ENCODE measurements around the gene ACER2.

The ACER2 gene

DNA sequence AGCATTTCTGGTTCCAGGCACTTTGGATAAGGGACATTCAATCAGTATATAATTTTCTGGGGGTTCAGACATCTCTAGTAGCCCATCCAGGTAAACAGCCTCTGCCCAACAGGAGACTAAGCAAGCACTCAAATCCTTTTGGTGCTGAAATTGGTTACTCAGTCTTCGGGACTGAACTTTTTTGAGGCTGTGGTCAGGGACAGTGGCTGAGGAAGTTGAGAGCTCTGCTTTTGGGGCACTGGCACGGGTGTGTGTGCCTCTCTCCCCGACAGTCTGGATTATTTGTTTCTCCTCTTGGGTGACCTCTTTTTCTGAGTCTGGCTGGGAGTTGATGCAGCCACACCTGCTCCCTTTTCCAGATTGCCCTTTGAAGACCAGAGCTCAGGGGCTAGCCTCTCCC lies 47.6 kb downstream of the ACER2 start:
- no peak for DNase-seq (ENCODE audit: low read depth in 2 of 2)

DNA sequence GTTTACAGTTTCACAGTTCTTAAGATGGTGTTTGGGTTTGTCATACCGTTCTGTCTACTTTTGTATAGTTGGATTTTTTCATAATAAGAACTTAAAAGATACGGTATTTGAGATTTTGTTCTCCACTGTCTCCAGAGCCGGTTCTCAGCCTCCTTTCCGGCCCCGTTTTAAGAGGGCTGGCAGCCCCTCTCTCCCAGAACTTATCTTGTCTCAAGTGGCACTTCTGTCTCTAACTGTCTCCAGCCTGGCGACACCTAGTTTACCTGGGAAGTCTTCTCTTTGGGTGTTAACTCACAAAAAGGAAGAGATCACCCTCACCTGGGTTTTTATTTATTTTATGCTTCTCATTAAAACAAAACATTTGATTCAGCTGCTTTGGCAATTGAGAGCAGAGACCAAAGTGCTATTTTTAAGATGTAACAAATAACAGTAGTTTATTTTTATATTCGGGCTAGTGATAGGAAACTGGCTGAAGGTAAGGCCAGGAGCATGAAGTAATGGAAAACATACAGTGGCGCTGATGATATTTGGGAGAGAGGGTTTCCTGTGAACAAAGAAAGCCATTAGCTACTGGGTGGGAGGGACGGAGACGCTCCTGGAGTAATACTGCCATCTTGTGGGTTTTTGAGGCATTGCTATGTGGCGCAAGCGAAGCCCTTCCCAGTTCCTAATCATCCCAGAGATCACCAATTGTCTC lies 48.3 kb downstream of the ACER2 start:
- peak in 1 of 2 donors; percentile 46 for DNase-seq (ENCODE audit: low read depth in 2 of 2)

DNA sequence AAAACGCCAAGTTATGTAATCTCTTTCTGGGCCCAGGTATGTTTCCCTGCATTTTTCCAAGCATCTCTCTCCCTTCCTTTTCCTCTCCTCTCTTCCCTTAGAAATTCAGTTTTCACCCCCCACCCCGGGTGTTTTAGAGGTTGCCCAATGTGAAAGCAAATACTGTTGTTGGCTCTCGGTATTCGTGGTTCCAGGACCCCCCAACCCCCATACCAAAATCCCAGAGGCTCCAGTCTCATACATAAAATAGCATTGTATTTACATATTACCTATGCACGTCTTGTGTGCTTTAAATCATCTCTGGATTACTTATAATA lies 48.8 kb downstream of the ACER2 start:
- no peak for DNase-seq (ENCODE audit: low read depth in 2 of 2)

DNA sequence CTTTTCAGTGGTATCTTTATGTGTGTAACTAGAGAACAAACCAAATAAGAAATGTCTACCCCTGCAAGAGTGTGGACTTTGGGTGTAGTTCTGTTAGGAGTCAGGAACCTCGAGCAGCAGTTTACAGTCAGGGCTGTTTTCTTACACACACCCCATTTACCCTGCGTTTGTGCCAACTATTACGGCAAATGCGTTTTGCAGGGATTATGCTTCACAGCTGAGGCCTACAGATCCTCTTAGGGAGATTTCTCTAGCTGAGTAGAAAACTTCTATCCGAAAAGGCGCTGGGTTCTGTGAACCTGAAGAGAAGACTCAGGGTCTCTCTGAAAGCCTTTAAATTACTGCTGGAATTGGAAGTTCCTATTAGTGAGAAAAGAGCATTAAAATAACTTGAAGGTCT lies 51.4 kb downstream of the ACER2 start:
- no peak for DNase-seq (ENCODE audit: low read depth in 2 of 2)

DNA sequence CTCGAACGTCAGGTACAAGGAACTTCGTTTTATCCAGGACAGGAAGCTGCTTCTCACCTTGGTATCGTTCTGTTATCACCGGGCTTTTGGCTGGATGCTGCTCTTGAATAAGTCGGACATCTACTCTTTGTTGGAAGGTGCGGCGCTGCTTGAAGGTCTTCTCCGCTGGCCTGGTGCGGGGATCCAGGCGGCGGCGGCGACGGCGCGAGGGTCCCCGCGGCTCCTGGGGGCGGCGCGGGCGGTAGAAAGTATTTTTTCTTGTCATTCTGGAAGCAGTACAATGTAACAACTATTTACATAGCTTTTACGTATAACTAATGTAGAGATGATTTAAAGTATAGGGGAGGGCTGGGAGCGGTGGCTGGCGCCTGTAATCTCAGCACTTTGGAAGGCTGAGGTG lies 52.3 kb downstream of the ACER2 start:
- no peak for DNase-seq (ENCODE audit: low read depth in 2 of 2)

DNA sequence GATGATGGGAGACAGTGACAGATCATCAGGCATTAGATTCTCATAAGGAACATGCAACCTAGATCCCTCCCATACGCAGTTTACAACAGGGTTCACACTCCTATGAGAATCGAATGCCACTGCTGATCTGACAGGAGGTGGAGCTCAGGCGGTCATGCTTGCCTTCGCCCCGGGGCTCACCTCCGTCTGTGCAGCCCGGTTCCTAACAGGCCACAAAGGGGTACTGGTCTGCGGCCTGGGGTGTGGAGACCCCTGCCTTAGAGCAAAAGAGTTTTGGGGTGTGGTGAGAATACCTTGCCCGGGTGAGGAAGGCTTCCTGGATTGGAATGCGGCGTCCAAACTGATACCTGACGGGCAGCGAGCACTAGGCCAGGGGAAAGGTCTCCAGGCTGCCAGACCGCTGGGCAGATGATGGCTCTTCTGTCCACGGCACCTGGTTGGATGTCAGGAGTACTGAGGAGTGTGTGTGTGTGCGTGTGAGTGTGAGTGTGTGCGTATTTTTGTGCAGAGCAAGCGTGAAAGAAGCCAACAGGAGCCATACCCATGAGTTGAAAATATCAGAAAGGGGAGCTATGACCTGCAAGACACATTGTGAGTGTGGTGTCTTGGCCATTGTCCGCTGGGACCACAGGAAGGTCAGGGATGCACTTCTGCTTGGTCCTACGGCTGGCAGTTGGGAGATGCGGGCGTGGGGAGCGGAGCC lies 55.4 kb downstream of the ACER2 start:
- no peak for DNase-seq (ENCODE audit: low read depth in 2 of 2)

DNA sequence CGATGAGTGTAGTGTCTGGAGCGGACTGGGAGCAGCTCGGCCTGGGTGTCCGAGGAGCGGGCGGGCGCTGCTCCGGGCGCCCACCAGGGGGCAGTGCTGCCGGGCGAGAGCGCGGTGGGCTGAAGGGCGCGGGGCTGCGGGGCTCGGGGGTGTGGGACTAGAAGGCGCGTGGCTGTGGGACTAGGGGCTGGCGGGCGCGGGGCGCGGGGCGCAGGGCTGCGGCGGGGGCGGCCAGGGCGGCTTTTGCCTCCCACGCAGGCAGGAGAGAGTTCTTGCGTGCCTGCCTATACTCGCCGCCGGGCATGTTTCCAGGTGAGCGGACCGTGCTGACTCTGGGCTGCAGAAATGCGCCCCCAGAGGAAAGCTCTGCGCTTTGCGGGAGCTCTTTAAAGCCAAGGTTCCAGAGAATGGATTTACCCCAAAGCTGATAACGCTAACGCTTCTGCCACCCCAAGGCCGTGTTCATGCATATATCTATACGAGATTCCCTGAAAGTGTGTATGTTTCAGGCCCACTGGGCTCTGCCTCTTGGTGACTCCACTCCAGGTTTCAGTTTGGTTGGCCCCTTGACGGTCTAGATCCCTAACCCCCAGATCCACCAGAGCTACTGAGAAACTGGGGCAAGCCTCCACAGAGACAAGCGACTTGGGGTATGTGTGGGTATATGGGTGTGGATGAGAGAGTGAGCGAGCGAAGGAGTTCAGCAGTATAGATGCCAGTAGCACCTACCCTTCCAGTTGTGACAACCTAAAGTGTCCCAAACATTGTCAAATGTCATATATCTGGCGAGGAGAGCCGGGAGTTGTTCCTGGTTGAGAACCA lies 56.2 kb downstream of the ACER2 start:
- peak; percentile 49 to 62 for DNase-seq (ENCODE audit: low read depth in 2 of 2)

DNA sequence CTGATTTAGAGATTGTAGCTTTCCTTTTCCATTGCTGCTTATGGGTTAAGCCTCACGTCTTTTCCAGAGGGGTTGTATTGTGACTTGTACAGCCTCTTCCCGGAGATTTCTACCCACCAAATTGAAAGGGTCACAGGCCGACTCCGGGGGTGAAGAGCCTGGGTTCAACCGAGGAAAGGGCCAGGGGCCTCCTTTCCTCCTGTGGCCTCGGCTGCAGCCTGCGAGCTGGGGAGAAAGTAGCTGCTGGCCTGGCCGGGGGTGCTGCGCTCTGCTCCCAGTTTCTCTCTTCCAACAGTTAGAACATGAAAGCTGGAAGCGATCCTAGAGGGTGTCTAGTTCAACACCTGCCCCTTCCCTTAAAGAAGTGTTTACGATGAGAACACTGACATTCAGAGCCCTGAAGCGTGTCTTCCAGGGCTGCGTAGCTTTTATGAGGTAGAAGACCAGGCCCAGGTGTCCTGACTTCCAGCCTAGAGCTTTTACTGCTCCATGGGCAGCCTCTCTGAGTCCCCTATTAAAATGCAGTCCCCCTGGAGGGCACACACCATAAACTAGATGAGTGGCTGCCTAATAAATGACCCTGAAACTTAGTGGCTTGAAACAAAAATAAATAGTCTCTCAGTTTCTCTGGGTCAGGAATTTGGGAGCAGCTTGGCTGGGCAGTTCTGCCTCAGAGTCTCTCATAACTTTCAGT lies 56.9 kb downstream of the ACER2 start:
- DNase-seq (ENCODE audit: low read depth in 2 of 2): no peak

DNA sequence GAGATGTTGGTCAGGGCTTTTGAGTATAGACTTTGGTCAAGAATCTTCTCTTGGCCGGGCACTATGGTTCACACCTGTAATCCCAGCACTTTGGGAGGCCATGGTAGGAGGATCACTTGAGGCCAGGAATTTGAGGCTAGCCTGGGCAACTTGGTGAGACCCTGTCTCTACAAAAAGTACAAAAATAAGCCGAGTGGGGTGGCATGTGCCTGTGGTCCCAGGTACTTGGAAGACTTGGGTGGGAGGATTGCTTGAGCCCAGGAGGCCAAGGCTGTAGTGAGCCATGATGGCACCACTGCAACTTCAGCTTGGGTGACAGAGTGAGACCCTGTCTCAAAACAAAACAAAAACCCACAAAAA lies 57.5 kb downstream of the ACER2 start:
- no peak for DNase-seq (ENCODE audit: low read depth in 2 of 2)

DNA sequence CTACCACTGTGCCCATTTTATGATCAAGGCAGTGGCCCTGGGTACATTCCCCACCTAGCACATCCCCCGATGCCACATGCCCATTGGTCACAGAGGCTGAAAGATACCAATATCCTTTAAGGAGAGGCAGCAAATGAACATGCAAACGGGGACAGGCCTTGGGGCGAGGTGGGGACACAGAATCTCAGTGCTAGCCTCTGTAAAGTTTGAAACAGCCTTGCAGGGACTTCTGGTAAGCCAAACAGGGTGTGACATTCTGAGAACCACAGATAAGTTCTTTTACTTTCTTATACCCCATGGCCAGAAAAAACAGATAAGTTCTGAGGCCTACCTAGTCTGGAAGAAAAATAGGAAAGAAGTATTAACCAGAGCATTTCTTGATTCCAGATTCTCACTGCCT lies 60.5 kb downstream of the ACER2 start:
- DNase-seq (ENCODE audit: low read depth in 2 of 2): no peak

DNA sequence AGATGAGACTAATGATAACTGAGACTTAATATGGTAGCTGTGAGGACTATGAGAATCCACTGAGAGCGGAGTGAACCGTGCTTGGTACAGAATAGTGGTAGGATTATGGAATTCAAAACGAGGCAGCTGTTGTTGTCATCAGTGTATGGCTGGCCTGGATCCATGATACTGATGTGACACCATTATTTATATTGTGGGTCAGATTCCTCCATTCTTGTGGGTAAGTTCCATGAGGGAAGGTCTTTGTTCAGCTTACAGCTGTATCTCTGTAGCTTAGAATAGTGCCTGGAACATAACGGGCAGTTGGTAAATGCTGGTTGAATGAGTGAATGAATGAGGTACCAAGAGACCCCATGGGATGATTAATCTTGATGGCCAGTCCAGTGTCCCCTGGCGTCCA lies 61.8 kb downstream of the ACER2 start:
- no peak for DNase-seq (ENCODE audit: low read depth in 2 of 2)

DNA sequence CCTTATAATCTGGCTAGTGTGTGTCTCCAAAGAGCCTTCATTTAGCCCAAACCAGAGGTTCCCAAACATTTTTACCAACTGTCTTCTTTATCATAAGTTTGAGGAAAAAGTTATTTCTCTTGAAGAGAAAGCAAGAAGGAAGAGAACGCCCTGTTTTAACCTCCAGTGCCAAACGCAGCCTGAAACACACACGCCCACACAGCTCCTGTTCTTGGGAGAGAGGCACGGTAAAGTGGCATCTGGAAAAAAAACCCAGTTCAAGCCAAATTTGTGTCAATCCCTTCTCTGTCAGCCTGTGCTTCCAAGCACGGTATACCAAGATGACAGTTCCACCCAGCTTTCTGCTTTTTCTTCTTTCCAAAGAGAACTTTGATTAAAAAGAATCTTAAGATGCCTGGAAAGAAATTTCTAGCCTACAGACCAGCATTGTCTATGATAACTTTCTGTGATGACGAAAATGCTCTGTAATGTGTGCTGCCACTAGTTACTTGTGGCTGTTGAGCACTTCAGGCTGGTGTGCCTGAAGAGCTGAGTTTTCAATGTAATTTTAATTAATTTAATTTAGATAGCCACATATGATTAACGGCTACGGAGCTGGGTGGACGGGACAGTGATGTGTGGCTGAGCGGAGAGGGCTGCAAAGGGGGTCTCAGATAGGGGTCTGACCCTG lies 62.3 kb downstream of the ACER2 start:
- DNase-seq (ENCODE audit: low read depth in 2 of 2): no peak

DNA sequence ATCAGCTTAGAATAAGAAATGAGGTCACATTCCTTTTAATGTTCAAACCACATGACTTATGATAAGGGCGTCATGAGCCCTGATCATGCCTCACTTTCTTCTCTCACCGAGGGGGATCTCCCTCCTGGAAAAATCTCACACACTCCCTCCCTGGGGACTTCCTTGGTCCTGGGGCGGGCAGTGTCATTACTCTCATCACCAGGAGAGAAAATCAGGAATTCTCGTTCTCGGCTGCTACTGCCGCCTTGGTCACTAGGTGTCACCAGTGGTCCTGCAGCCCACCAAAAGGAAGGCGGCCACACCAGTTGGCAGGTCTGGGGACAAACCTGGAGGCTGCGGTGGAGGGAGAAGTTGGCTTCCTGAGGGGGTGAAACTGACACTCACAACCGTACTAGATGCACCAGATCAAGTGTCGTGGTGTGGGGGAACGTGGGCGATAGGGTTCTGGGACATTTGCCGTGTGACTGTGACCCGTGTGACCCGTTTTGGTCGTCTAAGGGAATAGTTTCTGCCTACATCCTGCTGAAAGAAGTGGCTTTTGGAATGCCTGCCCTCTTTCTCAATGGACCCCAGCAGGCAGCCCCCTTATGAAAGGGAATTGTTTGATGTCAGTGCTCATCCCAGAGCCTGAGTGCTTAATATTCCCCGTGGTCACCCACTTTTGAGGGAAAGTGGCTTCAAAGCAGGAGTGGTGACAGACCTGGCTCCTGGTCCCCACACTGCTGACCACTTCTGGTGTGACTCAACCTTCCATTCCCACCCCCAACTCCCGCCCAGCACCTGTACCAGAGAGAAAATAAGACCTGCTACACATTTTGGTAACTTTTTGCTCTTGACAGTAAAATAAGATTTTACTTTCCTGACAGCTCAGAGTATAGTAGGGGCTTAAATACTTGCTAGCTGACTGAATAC lies 63.2 kb downstream of the ACER2 start:
- DNase-seq (ENCODE audit: low read depth in 2 of 2): peak; percentile 33 to 48

DNA sequence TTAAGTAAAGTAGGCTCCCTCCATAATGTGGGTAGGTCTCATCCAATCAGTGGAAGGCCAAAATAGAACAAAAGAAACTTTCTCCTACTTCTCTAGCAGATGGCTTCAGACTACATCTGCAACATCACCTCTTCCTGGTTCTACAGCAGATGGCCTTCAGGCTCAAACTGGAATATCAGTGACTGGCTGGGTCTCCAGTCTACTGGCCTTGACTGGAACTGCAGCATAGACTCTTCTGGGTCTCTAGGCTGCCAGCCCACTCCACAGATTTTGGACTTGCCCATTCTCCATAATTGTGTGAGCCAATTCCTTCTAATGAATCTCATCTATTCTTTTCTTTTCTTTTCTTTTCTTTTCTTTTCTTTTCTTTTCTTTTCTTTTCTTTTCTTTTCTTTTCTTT lies 64.8 kb downstream of the ACER2 start:
- no peak for DNase-seq (ENCODE audit: low read depth in 2 of 2)

DNA sequence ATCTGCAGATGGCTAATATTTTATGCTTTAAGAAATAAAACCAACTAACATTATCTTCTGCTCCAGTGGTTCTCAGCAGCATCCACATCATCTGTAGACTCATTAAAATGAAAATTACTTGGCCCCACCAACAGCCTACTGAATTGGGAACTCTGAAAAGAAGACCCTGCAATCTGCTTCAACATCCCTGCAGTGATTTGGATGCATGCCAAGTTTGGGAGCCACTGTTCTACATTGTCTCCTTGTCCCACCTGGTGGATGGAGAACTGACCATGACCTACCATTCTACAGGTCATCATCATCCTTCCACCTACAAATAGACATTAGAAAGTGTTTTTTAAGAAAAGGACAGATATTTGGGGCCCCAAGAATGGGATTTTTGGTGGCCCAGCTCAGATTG lies 71.1 kb downstream of the ACER2 start:
- no peak for DNase-seq (ENCODE audit: low read depth in 2 of 2)

DNA sequence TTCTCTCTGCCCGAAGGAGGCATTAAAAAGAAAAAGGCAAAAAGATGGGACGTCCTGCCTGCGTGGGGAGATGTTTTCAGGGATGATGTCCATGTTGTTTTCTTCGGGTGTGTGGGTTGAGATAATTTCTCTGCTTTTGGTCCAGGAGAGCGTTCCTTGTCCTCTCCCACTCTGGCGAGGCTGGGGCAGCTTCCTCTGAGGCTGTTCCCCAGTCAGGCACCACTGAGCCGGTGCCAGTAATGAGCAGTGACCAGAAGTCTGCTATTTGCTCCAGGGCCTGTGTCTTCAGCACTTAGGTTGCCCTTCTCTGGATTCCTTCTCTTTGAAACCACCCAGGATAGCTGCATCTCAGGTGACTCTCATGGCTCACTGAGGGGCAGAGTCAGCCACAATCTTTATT lies 71.5 kb downstream of the ACER2 start:
- no peak for DNase-seq (ENCODE audit: low read depth in 2 of 2)

DNA sequence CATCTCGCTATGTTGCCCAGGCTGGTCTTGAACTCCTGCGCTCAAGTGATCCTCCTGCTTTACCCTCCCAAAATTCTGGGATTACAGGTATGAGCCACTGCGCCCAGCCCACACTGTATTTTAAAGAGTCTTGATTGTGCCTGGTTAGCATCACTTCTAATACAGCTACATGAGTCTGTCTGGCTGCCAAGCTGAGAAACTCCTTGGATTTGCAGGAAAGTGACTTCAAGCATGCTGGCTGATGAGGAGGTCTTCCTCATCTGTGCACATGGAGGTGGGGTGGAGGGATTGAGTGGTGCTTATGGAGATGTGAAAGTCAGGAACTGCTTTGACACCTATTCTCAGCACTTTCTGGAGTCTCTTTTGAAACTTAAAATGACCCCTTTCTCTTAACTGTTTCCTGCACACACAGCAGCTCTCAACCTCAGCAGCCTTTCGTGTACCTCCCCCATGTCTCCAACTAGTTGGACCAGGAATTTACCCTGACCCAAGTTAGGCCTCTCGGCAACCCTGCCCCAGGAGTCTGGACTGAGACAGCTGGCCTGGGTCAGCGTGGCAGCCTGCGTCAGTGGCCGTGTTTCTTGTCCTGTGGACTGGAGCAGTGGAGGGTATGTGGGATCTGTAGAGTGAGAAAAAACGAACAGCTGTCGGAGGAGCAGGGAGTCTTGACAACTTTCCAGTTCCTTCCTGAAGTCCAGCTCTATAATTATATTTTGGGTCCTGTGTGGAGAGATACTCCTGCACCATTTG lies 72.5 kb downstream of the ACER2 start:
- DNase-seq (ENCODE audit: low read depth in 2 of 2): no peak

DNA sequence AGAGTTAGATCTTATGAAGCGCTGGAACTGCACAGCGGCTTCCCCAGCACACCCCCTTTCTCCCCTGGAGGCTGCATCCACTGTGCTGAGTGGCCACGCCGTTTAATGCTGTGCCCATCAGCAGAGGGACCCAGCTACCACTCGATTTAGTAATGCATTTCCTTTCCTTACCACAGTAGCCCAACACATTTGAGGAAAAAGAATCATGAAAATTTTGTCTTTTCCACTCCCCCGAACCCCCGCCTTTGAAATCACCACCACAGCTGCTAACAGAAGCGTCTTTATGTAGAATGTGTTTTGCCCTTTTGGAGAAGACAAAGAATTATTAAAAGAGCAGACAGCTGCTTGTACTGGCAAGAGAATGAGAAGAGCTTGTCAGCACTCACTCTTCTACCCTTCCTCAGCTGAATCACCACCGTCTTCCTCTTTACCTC lies 73.2 kb downstream of the ACER2 start:
- DNase-seq (ENCODE audit: low read depth in 2 of 2): no peak

DNA sequence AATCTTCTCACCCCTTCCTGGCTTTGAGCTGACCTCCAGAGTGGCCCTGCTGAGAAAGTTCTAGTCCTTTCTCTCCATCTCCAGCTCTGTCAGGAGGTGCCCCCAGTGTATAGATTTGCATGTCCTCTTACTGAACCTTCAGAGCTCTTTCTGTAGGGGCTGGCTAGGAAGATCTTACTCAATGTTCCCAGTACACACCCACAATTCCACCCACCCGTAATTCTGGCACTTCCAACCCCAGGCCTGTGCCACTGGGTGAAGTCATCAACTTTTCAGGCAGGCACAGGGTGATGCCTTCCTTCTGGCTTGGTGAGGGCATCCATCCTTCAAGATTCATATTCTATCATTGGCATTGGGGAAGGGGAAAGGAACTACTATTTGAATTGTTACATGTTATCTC lies 75.9 kb downstream of the ACER2 start:
- DNase-seq (ENCODE audit: low read depth in 2 of 2): no peak

DNA sequence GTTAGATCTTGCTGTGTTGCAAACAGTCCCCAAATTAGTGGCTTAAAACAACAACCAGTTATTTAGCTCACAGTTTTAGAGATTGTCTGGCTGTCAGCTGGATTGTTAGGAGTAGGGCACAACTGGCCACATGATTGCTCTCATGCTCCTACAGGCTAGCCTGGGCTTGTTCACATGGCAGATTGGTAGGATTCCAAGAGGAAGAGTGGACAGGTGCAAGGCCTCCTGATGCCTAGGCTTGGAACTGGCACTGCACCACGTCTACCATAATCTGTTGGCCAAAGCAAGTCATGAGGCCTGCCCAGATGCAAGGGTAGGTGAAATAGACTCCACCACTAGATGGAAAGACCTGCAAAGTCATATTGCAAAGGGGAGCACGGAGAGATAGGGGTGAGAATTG lies 76.4 kb downstream of the ACER2 start:
- no peak for DNase-seq (ENCODE audit: low read depth in 2 of 2)

Data from stimulated activated CD8-positive, alpha-beta memory T cell treated with anti-CD3 and anti-CD28 coated beads, Interleukin-15, amount 100 ng/mL, for 48 hours (primary cell).